COLO668 (cell line): Measurements from ENCODE around the gene SEC14L1.

Experiments used
- DNase-seq: peaks from one replicate; lab custom pipeline; 2025; ENCODE audit not compliant: unreplicated experiment; lab: John Stamatoyannopoulos, UW

SEC14L1 gene

DNA sequence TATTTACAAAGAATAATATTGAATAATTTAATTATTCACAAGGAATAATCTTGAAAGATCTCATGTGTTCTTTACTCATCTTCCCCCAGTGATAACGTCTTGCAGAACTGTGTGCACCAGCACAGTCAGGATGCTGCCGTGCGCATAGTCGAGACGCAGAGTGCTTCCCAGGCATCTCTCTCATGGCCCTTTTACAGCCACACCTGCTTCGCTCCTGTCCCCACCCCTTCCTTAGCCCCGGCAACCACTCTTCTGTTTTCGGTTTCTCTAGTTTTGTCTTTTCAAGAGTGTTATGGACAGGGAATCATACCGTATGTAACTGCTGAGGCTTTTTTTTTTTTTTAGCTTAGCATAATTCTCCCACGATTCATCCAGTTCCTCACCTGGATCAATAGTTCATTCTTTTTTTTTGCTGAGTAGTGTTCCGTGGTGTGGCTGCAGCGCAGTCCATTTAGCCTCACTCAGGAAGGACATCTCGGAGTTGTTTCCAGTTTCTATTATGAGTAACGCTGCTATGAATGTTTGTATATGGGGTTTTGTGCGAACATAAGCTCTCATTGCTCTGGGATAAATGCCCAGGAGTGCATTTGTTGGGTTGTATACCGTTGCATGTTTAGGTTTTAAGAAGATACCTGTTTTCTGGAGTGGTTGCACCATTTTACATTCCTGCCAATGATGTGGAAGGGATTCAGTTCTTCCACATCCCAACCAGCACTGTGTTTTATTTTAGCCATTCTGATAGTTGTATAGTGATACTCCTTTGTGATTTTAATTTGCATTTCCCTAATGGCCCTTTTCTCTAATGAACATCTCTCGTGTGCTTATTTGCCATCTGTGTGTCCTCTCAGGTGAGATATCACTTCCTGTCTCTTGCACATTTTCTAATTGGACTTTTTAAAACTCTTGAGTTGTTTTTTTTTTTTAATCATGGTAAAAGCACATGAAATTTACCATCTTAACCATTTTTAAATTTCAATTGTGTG lies 47.6 kb downstream of the SEC14L1 start:
- DNase-seq, result no peak

DNA sequence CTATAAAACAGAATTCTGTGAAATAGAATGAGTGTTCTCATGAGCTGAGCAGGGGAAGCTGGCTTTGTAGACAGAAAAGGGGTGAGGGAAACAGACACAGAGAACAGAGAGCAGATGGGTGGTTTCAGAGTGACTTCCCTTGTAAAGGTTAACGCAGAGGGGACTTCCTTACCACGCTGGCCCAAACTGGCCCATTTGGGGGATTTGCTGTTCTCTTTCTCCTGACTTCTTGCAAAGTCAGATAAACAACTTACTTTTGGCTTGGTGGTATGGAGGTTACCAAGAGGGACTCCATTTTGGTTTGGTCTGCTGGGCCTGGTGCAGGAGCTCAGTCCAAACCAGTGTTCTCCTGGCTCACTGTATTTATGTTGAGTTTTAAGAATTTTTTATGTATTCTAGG lies 48.4 kb downstream of the SEC14L1 start:
- no peak for DNase-seq

DNA sequence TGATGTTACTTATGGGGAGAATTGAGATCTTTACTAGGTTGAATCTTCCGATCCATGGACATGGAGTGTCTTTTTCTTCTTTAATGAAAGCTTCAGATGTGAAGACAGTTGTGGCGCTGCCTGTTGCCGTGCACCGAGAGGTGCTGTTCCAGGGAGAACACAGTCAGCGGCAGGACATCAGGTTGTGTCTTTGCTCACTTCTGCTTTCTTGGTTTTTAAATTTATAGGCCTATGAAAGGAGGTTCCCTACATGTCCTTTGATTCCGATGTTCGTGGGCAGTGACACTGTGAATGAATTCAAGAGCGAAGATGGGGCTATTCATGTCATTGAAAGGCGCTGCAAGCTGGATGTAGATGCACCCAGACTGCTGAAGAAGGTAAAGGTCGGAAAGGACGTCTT lies 49.8 kb downstream of the SEC14L1 start:
- no peak for DNase-seq

DNA sequence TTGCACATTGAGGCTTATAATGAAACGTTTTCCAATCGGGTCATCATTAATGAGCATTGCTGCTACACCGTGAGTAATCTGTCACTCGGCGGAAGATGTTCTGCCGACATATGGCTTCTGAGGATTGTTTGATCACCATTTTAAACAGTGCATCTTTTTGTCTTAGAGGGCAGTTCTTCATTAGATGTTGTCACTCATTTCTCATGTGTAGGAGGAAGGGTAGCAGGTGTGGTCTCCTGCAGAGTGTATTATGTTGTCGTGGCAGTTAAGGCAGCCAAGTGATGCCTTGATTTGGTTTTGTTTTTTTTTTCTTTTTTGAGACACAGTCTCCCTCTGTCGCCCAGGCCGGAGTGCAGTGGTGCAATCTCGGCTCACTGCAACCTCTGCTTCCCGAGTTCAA lies 50.5 kb downstream of the SEC14L1 start:
- DNase-seq, result no peak

DNA sequence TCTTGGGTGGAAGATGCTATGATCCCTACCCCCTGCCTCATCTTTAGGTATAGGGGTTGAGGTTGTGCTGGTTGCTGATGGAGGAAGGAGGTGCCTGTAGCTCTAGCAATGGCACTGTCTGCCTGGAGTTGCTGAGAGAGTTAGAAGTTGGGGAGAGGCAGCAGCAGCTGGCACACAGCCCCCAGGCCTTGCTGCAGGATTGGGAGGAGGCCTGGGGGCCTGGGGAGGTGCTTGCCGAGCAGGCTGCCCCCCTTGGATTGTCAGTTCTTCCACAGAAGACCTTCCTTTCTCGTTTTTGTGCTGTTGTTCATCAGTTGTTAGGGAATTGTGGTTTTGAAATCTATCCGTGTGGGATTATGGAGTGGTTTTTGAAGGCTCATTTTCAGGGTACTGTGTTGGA lies 52.9 kb downstream of the SEC14L1 start:
- DNase-seq, result no peak

DNA sequence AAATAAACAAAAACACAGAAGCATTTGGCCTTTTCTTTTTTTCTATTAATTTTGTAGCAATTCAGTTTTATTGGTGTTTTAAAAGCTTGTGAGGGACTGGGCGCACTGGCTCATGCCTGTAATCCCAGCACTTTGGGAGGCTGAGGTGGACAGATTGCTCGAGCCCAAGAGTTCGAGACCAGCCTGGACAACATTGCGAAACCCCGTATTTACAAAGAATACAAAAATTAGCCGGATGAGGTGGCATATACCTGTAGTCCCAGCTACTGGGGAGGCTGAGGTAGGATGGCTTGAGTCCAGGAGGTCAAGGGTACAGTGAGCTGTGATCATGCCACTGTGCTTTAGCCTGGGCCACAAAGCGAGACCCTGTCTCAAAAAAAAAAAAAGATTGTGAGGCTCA lies 53.4 kb downstream of the SEC14L1 start:
- DNase-seq, result no peak

DNA sequence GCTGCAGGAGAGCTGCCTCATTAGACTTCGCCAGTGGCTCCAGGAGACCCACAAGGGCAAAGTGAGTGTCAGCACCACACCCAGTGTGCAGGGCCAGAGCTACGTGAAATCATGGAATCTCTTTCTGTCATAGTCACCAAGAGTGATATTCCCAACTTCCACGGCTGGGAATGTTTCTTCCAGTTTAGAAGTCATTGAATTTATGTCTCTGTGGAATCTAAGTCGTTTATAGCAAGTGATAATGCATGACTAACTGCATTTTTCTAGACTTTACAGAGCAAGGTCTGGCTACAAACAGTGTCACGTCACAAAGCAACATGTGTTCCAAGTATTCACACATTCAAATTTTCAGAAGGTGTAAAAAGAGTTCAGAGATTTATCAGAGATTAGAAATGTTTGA lies 55.5 kb downstream of the SEC14L1 start:
- no peak for DNase-seq

DNA sequence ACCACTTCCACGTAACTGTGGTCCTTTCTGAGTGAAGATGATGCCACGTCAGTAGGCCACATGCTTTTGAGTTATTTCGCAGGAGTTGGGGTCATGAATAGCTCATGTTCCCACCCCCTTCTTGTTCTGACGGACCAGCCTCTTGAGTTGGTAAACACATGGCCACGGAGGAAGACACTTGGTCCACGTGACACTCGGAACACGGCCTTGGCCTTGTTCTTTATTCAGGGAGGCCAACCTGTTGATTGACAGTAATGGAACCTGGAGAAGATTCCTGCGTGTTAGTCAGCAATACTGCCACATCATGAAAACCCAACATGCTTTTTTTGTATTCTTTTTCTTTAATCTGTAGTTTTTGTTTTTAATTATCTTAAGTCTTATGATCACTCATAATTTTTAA lies 56.3 kb downstream of the SEC14L1 start:
- DNase-seq, result no peak

DNA sequence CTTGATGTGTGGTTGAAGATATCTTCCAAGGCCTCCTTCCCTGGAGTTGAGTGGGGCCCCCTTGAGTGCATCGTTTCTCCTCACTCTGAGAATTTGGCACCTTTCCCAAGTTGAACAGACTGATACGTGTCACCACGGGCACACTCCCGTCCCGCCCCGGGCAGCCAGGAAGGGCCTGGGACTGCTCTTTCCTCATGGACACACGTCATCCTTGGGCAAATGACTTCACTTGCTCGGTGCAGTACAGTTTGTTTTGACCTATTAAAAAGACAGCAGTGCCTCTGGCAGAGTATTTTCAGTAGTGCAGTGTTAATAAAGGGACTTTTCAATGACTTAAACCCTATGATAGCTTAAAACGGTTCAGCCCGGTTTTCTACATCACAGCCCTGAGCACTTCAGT lies 59.9 kb downstream of the SEC14L1 start:
- DNase-seq, result no peak

DNA sequence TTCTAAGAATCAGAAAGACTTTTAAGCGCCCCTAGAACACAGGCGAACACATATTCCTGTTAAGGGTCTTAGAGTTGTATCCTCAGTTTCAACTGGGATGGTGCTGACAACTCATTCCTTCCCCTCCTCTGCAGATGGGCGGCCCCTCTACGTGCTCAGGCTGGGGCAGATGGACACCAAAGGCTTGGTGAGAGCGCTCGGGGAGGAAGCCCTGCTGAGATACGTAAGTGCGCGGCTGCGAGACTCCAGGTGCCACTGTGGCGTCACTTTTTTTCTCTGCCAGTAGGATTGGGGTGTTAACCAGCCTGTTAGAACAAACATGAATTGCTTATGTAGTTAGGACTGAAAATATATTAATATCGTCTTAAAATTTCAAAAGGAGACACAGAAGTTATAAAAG lies 62.7 kb downstream of the SEC14L1 start:
- DNase-seq, result no peak

DNA sequence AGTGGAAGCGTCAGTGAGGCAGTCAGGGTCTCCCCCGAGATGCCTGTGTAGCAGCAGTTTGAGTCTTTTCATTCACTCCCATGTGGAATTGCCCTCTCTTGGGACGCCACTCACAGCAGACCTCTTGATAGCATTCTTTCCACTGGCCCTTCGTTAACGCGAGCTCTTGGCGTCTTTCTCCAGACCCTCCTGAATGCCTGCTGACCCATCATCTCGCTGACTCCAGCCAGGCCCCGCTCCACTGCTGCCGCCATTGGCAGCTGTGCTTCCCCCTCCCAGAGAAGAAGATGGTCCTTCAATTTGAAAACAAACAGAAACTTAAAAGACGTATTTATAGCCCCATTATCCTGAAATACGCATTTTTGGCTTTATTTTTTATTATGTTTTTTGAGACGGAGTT lies 63.1 kb downstream of the SEC14L1 start:
- no peak for DNase-seq

DNA sequence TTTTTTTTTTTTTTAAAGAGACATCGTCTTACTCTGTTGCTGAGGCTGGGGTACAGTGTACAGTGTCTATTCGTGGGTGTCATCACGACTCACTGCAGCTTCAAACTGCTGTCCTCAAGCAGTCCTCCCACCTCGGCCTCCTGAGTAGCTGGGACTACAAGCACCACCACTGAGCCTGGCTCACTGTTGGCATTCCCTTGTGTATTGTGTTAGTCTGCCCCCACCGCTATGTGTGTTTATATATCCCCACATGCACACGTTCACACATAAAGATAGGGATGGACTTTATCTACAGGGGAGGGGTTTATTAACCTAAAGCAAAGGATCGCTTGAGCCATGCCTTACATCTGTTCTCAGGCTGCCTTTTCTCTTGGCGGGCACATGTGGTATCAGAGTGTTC lies 63.8 kb downstream of the SEC14L1 start:
- no peak for DNase-seq

DNA sequence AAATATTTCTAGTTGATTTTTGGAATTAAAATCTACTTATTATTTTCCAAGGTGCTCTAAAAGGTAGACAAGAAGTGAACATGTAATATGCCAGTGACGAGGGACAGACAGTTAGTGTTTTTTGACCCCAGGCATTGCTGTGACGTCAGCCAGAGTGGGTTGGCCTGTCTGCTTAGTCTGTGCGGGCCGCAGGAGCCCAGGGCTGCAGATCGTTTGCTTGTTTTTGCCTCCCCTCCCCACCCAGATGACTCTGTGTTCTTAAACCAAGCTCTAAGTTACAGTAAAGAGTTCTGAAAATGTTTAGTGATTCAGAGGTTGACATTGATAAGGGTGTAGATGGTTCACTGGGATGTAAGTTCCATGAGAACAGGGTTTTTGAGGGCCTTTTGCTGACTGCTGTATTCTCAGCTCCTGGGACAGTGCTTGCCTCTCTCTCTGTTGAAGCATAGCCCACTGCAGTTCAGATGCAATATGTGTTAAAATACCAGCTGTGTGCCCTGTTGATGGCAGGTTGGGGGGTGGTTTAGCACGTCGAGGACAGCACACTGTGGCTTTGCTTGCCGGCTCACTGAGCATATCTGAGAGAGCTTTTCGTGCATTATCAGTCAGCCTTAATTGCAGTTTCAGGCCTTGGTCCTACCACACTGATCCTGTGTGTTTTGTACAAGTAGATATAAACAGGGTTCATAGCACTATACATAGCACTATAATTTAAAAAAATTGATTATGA lies 64.8 kb downstream of the SEC14L1 start:
- no peak for DNase-seq

DNA sequence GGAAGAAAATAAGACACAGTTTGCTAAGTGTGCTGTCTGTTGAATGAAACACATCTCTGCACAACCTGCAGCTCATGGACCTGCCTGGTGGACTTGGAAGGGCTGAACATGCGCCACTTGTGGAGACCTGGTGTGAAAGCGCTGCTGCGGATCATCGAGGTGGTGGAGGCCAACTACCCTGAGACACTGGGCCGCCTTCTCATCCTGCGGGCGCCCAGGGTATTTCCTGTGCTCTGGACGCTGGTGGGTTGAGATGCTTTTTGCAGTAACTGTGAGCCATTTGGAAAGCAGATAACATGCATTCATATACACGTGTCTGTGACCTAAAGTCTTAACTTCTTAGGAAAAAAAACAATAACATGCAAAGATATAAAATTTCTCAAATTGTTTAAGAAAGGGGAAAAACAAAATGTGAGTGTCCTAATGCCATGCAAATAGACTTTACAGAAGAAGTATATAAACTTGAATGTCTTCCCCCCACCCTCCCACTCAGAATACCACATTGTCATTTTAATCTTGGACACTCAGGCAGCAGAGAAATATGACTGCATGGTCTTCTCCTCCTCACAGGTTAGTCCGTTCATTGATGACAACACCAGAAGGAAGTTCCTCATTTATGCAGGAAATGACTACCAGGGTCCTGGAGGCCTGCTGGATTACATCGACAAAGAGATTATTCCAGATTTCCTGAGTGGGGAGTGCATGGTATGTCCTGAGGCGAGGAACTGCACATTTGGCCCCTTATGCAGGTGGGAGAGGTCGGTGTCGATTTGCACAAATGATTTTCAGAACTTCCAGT lies 65.6 kb downstream of the SEC14L1 start:
- no peak for DNase-seq

DNA sequence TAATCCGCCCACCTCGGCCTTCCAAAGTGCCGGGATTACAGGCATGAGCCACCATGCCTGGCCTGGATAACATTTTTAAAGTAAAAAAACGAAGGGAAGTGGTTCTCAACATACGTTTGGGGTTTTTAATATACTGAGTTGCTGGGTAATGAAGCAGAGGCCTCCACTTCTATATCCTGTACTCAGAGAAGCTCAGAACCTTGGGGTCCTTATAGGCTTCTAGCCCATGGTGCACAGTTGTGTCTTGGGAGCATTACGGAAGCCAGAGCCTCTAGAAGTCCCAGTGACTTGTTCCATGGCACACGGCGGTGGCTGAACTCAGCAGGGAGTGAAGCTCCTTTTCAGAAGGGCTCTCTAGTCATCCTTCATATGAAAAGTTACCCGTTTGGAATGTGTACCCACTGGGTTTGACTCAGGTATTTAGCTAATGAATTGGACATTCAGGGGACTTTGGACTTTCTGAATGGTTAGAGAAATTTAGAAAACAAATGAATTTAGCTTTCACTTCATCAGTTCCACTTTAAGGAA lies 67.0 kb downstream of the SEC14L1 start:
- DNase-seq, result no peak

DNA sequence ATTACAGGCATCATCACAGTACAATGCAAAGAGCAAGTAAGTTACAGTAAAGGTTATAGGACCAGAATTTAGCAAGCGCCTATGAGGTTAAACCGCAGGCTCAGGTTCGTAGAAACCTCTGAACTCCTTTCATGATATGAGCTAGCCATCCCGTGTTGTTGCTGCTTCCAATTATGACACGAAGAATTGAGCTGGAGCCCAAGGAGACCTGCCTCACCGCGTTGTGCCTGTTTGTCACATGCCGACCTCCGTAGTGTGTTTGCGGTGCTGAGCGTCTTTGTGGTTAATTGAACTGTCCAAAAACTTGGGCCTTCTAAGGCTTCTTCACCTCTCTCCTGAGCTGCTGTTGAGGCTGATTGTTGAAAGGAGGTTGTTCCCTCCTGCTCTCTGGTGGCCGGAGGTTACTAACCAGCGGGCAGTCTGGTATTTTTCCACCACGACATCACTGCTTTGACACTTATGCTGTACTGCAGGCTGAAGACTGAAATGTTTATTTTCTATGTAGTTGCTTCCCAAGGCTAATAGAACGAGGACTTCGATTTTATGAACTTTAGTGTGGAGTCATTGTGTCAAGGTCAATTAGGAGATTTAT lies 67.5 kb downstream of the SEC14L1 start:
- DNase-seq, result peak; percentile 5

DNA sequence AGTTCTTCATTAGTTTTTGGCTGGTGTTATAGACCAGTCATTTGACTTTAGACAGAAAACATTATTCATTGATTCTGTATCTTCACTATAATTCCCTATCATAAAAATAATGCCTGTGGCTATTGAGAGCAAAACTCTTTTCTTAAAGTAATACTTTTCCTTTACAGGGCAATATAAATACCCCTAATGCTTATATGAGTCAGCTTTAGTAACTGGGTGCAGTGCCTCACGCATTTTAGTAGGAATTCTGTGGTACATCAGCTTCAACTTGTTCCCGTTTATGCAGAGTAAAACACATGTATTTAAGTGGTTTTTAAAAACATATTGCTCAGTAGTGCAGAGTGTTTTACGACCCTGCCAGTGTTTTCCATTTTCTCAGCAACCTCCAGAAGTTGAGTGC lies 68.1 kb downstream of the SEC14L1 start:
- DNase-seq, result no peak

DNA sequence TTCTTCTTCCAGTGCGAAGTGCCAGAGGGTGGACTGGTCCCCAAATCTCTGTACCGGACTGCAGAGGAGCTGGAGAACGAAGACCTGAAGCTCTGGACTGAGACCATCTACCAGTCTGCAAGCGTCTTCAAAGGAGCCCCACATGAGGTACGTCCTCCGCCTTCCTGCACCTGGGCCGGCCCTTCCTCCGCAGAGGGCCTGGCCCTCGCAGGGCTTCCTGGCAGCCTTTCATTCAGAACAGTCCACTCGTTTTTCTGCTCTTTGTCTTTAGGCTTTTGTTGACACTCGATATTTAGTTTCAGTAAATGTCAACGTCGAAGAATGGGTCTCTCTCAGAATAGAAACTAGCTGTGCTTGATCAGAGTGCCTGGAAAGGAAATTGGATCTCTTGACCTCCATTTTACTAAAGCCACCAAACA lies 68.6 kb downstream of the SEC14L1 start:
- peak; percentile 62 for DNase-seq

DNA sequence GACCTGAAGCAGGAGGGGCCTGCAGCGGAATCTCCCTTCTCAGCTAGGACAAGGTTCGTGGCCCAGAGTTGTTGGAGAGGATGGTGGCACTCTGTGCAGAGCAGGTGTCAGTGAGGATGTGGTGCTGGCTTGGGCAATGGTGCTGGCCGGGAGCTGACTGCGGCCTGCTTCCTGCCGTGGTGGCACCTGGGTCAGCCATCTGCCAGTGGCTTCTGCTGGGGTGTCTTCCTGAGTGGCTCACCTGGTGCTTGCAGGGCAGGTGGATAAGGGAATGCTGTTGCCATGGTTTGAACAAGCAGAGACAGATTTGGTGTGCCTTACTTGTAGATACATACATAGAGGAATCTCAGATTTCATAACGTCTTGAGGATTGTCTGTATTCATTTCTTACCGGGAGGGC lies 69.6 kb downstream of the SEC14L1 start:
- peak; percentile 81 for DNase-seq

DNA sequence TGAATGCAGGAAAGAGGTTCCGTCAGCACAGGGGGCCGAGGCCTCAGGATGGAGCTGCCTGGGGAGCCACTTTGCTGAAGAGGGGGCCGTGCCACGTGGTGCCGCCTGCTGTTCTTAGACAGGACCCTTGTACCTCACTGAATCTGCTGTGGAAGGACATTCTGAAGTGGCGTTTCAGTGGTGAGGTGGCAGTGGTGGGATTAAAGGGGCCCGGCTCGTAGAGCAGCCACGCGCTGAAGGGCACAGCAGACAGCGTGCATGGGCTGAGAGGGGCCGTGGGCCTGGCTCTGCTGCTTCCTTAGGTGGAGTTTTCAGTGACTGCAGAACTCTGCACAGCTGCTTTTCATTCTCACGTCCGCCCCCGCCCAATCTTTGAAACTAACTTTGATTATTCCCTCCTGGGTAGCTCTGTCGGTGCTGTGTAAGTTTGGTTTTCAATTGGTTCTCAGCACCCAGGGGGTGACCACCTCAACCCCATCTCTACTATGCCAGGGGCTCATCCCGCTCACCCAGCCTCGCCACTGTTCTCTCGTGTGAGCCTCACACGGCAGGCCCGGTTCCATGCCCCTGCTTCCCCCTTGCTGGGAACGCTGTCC lies 70.3 kb downstream of the SEC14L1 start:
- no peak for DNase-seq
